Adrenal gland (tissue), 5 donors: ENCODE data around the gene MAGEA8.

Source experiments
- POLR2A ChIP-seq, 2 donors: fragments of 450-650 bp; IDR thresholded peaks; one replicate each; pipeline ENCODE4 v1.6.1; 2017; ENCODE audit warnings: antibody characterized with exemption in 2 of 2, mild to moderate bottlenecking in 2 of 2, moderate library complexity in 1 of 2
- TF ChIP-seq, protein P1 (sequence below), 6 experiments: fragments of 450-650 bp in 4 of 6; fragments of 200-600 bp in 2 of 6; sonication (generic) in 1 of 6; IDR thresholded peaks; 1 replicate in 5 of 6; 2 replicates in 1 of 6; pipeline versions ENCODE4 v1.5.1 to v1.8.0; 2016 to 2021; ENCODE audit warnings: antibody characterized with exemption in 6 of 6, mild to moderate bottlenecking in 2 of 6, moderate library complexity in 1 of 6
- donor health status: DM: no; HTN: no; CAD: no.

DNA sequence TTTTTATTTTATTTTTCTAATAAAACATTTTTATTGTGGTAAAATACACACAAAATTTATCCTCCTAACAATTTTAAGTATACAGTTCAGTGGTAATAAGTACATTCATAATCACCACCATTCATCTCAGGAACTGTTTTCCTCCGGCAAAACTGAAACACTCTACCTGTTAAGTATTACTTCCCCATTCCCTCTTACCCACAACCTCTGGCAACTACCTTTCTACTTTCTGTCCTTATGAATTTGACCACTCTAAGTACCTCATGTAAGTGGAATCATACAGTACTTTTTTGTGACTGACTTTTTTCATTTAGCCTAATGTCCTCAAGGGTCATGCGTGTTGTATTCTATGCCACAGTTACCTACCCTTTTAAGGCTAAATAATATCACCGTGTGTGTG is 27.3 kb downstream of the MAGEA8 start:
- TF ChIP-seq POLR2A (IDR thresholded peaks at IDR 0.05), result no peak
- TF ChIP-seq, protein P1, sequence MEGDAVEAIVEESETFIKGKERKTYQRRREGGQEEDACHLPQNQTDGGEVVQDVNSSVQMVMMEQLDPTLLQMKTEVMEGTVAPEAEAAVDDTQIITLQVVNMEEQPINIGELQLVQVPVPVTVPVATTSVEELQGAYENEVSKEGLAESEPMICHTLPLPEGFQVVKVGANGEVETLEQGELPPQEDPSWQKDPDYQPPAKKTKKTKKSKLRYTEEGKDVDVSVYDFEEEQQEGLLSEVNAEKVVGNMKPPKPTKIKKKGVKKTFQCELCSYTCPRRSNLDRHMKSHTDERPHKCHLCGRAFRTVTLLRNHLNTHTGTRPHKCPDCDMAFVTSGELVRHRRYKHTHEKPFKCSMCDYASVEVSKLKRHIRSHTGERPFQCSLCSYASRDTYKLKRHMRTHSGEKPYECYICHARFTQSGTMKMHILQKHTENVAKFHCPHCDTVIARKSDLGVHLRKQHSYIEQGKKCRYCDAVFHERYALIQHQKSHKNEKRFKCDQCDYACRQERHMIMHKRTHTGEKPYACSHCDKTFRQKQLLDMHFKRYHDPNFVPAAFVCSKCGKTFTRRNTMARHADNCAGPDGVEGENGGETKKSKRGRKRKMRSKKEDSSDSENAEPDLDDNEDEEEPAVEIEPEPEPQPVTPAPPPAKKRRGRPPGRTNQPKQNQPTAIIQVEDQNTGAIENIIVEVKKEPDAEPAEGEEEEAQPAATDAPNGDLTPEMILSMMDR (IDR thresholded peaks at IDR 0.05), result no peak
